ENCODE measurements around the gene PRPF38B.

PRPF38B gene

DNA sequence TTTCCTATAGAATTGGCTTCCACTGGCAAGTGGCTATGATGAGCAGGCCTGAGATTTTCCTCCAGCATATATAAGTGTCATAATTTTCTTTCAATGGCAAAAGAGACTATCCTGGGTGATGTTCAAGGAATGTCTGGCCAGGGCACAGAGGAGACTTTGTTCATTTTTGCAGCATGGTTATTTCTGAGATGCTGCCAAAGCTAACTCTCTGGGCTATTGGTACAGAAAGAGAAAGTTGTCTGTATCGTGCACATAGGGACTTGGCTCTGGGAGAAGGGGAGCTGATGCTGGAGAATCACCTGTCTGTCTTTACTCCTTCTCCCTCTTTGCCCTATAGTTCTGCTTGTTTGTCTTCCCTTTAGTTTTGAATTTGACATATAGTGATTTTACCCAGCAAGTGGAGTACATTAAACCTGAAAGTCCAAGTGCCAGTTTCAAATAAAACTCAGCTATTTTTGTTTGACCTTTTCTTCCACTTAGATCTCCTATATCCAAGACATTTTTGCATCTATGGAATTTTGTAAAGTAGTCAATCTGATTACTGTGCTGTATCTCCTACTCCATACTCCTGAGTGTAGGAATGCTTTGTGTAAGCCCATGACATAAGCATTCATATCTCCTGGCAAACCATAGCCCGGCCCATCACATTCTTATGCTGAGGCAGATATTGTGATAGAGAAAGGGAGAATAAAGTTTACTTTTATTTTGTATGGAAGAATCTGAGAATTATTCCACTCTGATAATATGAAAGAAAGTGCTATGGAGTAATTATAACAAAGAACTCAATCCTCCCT is 24.5 kb downstream of the PRPF38B start:
- no peak for DNase-seq (ENCODE audit: low read depth in 1 of 2, low spot score in 1 of 2)

DNA sequence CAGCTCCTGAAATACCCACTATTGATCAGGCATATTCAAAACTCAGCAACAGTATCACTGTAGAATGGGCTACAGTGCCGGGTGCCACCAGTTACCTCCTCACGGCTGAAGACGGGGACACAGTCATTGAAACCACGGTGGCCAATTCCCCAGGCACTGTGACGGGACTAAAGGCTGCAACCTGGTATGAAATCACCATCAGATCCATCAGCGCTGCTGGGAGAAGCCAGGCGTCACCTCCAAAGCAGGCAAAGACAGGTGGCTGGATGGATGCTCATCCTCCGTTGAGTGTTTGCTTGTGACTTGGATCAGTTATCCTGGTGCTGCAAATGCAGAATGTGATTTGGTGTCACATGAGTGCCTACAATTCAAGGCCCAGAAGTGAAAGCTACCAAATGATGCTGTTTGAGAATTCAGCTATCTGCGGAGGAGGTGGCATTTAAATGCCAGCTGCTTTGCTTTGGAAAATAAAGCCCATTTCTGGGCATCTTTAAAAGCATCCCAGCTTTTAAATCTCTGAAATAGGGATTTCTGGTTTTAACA is 25.7 kb downstream of the PRPF38B start:
- DNase-seq (ENCODE audit: low read depth in 1 of 2, low spot score in 1 of 2) = no peak

DNA sequence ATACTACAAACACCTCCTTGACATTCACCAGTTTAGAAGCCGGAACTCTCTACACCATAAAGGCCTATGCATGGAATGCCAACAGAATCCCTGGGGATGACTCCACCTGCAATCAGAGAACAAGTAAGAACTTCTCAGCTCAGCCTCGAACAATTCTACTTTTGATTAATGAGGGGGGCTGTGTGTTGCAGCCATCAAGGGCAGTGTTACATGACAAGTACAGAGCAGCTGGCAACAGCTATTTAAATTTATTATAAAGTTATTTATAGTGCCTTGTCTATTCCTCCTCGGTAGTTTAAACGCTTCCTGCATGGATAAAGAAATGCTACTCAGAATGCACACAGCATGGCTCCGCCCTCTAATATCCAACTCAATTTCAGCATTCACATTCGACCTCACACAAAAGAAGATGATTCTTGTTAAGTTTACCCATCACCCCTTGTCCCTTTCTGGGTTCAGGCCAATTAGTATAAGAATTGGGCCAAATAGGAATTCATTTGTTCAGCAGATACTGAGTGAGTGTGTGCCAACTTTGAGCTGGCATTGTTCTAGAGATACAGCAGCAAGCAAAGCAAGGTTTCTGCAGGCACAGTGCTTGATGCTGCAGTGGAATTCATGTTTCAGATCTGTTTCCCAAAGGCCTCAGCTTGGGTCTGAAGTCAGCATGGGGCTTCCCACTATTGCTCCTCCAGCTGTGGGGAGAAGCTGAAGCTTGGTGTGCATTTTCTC is 27.0 kb downstream of the PRPF38B start:
- no peak for DNase-seq (ENCODE audit: low read depth in 1 of 2, low spot score in 1 of 2)

DNA sequence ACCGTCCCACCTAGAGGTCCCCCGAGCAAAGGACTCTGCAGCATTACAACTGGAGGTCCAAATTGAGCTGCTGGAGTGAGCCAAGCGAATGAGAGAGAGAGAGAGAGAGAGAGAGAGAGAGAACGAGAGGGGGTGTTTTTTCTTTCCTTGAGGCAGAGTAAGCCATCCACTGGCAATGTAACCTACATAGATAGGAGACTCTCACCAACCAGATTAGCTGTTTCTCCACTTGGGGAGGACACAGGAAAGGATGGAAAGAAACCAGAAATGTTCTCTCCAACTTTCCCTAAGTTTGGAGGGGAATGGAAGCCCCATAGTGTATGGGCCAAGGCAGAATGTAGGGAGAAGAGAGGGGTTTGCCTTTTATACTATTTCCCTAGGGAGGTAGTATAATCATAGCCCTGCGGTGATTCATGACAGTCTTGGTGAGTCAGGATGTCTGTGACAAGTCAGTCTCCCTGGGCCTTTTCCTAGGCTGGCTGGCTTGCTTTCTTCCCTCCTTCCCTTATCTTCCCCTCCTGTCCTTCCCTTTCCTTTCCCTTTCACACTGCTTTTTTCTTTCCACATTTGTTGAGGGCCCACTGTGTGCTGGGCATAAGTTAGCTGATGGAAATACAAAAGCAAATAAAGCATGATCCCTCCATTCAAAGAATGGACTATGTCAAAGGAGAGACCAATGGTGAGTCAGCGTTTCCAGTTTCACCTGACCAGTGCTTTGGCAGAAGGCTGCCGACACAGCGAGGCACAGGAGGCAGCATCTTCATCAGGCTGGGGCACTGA is 27.7 kb downstream of the PRPF38B start:
- DNase-seq (ENCODE audit: low read depth in 1 of 2, low spot score in 1 of 2) = no peak

DNA sequence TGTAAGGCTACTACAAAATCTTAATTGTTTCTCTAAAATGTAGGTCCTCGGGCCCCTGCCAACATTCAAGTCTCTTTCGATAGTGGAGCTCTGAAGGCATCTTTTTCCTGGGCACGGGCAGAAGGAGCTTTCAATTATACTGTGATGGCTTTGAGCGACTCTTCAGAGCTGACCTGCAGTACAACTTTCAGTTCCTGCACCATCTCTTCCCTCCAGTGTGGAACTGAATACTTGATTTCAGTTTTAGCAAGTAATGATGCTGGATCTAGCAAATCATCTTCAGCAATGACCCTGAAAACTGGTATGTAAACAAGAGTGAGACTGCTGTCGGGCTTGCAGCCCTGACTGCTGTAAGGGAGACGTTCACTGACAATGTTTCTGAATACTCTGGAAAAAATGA is 30.2 kb downstream of the PRPF38B start:
- DNase-seq (ENCODE audit: low read depth in 1 of 2, low spot score in 1 of 2) = no peak

DNA sequence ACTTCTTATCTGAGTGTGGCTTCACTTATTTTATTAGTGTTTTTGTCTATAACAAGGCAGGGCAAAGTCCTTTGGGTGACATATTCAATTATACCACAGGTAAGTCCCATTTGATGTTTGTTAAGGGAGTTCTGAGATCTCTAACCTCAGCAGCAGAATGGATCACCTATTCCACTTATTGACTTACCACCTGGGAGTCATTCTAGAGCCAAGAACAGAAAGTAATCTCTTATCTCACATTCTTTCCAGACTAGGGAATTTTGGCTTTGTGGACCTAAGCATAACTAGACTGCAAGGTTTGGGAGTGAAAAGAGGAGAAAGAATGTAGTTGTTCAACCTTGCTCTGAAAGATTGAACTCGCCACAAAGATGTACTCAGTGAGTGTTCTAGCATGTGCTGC is 33.8 kb downstream of the PRPF38B start:
- no peak for DNase-seq (ENCODE audit: low read depth in 1 of 2, low spot score in 1 of 2)

DNA sequence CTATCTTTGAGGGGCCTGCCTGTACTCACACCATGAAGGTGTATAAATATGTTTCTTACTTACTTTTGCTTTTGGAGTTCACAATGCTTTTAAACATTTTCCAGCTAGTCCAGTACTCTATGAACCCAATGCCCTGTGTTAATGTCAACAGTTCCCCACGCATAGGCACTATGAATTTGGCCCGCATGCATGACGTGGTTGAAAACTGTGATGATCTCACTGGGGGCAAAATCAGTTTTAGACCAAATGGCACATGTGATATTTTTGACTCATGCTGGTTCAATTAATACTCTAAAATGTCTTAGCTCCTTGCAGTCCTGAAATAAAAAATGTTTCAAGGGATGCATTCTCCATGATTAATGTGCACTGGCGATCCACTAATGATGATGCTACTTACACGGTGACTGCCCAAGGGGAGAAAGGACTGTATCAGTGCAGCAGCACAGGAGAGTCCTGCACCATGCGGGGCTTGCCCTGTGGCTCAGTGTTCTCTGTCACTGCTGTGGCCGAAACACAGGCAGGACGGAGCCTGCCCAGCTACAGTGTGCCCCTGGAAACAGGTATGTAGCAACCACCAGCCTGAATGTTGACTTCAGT is 36.3 kb downstream of the PRPF38B start:
- no peak for DNase-seq (ENCODE audit: low read depth in 1 of 2, low spot score in 1 of 2)

DNA sequence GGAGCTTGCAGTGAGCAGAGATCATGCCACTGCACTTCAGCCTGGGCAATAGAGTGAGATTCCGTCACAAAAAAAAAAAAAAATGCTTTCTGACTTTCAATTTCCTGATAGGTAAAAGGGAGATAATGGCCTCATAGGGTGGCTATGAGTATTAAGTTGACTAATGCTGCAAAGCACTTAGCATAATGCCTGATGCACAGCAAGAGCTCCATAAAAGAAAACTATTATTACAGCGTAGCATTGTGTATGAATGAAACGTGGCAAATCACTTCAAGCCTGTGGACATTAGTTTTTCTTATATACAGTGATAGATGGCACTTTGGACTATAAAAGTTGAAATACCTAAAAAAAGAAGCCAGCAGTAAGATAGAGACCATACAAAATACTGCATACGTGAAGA is 37.4 kb downstream of the PRPF38B start:
- no peak for DNase-seq (ENCODE audit: low read depth in 1 of 2, low spot score in 1 of 2)

DNA sequence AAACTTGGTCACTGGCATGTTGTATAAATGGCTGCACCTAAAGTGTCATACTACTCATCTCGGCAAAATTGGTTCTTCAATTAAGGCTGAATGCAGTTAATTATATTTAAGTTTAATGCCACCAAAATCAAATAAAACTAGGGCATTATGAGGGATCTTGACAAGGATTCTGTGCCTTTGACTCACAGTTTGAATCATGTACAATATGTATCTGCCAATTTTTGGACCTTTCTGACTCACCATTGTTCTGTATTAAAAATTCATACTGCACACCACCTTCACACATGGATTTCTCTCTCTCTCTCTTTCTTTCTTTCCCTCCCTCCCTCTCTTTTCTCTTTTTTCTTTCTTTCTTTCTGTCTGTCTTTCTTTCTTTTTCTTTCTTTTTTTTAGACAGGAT is 40.3 kb downstream of the PRPF38B start:
- DNase-seq (ENCODE audit: low read depth in 1 of 2, low spot score in 1 of 2) = no peak

DNA sequence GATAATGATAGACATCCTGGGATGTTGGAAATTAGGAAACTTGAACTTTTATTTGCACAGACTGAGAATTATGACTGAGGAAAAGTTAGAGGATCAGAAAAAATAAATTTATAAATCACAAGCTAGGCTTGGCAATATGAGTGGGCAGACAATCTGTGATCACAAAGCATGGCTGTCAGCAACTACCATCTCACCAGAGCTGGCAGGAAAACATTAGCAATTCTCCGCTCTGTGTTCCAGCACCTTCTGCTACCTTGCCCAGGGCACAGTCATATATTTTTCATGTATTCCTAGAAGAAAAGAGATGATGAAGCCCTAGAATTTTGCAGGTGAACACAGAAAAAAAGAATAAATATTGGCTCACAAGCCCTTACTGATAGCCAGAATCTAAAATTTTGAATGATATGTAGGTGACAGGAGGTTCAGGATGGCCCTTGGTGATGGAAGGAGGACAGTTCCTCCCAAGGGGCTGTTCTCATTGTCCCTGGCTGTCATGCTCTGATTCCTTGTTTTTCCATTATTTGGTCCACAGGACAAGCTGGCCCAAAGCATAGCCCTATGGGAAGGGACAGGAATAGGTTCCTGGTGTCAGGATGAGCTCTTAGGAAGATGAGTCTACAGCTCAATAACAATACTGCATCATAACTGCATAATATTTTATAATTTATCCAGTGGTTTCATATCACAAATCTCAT is 42.2 kb downstream of the PRPF38B start:
- no peak for DNase-seq (ENCODE audit: low read depth in 1 of 2, low spot score in 1 of 2)

DNA sequence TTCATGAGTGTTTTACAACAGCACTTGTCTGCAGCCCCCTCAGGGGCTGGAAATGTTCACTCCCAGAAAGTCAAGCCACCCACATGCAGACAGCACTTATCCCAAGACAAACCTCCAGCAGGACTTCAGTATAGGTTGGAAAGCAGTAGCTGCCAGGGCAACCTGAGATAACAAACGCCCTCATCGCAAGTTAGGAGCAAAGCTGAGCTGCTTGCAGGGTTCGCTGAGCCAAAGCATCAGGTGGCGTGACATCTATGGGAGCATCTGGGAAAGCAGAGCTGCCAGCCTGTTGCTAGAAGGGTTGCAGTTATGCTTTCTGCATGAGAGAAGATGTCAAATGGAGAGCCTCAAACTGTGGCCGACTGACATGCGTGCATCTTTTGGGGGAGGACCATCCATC is 50.1 kb downstream of the PRPF38B start:
- DNase-seq (ENCODE audit: low read depth in 1 of 2, low spot score in 1 of 2) = no peak

DNA sequence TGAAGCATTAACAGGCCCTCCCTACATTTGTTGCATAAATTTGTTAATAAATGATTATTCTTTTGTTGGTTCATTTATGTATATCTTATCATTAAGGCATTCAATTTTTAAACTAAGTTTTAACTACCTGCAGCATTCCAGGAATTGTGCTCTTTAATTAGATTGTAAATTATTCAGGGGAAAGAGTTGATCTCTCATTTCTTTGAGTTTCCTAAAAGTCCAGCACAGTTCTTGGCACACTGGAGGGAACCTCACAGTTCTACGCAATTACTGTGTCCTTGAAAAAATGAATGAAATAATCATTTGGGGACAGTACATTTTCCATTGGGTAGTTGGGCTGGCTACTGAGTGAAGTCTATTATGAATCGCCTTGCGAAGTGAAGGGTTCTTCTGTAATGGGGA is 53.9 kb downstream of the PRPF38B start:
- DNase-seq (ENCODE audit: low read depth in 1 of 2, low spot score in 1 of 2) = no peak

DNA sequence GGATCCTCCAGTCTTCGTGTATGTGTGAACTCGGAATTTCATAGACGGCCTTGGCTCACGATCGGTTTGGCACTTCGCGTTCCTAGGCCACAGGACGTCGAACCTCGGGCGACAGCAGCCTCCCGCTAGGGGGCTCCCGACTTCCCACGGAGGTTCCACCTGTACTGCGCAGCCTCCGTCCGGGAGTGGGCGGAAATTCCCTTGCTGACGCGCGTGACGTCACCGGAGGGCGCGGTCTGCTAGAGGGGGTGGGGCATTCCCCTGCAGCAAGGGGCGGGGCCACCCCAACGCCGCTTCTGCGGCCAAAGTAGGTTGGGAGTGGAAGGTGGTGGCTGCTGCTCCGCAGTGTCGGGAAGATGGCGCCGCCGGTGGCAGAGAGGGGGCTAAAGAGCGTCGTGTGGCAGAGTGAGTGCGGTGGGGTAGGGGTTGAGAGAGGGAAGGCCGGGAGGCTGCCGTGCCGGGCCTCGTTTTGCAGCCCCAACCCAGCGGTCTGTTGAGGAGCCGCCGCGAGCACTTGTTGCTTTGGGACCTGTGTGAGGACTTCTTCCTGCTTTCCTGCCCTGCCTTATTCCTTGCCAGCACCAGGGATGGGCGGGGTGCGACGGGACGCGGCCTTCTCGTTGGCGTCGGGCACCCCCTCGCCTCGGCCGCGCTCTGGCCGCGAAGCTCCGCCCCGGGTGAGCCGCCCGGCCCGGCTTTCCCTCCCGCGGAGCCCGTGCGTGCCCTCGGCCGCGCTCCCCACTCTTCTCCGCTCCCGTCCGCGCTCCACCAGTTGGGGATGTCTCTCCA is 54.5 kb downstream of the PRPF38B start, which contains the start of gene STXBP3:
STXBP3 (plus strand) TSS at position 293 of the 789 bp plus-strand sequence; CDS start at position 357, 64 bp downstream.
- peak; percentile 100 for DNase-seq (ENCODE audit: low read depth in 1 of 2, low spot score in 1 of 2)

DNA sequence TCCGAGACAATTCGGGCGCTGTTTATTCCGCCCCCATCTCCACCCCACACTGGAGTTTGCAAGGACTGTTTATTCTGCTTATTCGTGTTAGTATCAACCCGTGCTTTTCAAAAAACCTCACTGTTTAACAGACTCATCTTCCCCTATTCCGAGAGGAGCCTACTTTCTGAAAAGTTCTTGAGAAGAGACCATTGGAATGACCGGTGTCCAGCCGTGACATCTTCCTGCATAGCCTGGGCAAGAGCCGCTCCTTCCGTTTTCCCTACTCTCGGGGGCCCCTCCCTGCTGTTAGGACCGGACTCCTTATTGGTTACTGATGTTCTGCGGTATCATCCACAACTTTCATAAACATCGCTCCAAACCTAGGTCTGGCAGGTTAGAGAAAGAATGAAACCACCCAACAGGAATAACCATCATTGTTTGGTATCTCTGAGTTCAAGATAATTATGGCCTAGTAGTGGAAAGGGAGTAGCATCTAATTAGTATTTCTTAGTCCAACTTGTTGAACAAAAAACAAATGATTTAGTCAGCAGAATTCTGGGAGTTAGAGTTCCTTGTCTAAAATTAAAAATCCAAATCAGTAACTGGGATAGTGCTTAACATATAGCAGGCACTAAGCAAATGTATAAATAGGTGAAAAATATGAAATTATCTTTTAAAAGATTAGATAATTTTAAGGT is 55.2 kb downstream of the PRPF38B start:
- no peak for DNase-seq (ENCODE audit: low read depth in 1 of 2, low spot score in 1 of 2)

DNA sequence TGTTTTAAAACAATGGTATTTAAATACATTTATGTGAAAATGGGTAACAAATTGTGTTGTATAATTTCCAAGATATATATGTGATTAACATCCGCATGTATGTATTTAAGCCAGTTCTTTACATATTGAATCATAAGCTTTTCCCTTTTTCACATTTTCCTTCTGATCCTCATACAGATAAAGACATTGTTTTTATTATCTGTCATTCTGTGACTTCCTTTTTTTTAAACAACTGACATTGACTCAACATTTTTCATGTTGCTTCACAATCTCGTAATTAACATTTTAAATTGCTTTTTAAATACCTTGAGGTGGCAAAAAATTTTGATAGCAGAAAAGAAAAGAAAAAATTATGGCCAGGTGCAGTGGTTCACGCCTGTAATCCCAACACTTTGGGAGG is 55.8 kb downstream of the PRPF38B start:
- DNase-seq (ENCODE audit: low read depth in 1 of 2, low spot score in 1 of 2) = no peak

DNA sequence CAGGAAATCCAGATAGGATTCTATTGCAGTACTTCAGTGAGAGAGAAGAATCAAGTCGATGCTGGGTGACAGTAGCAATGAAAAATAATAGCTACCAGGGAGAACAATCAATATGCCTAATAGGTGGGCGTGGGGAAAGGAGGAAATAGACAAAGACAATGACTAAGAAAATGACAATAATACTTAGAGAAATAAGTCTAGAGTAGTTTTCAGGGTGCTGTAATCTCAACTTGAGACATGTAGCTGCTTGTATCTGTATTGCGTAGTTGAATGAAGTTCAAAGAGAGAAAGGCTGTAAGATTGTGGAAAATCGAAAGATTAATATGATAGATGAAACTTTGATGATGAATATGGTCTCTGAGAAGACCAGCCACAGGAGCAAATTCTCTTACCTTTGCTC is 57.0 kb downstream of the PRPF38B start:
- no peak for DNase-seq (ENCODE audit: low read depth in 1 of 2, low spot score in 1 of 2)

DNA sequence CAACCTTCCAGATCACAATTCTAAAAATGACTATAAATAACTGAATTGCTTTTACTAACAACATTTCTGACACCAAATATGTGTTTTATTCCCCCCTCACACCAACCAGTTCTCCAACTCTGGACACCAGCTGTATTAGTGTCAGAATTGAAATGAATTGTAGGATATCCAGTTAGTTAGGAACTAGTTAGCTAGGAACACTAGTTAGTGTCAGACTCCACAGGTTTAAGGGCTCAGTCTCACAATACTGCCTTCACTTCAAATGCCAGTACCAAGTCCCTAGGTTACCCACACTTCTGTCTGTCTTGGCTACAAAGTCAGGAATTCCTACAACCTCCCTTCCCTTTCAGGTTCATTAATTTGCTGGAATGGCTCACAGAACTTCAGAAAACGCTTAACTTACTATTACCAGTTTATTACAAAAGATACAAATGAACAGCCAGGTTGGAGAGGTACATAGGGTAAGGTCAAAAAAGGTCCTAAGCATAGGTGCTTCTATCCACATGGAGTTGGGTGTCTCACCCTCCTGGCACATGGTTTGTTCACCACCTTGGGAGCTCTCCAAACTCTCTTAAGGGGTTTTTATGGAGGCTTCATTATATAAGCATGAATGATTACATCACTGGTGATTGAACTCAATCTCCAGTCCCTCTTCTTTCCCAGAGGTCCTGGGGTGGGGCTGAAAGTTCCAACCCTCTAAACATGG is 58.5 kb downstream of the PRPF38B start:
- no peak for DNase-seq (ENCODE audit: low read depth in 1 of 2, low spot score in 1 of 2)
